SK-N-MC (cell line): ENCODE results near the gene TRANK1.

ENCODE experiments used
- EZH2 ChIP-seq: fragments of 200-600 bp; sonication (generic); IDR thresholded peaks from one replicate; pipeline ENCODE4 v1.6.1; 2017; ENCODE audit warnings: antibody characterized with exemption
- FOXP2 ChIP-seq: optimal IDR thresholded peaks from 2 replicates; pipeline ENCODE3; 2011; ENCODE audit warnings: mild to moderate bottlenecking, moderate library complexity; ENCODE audit not compliant: insufficient read depth; ENCODE audit errors: extremely low read length, control extremely low read depth
- POLR2AphosphoS5 ChIP-seq: IDR thresholded peaks from 2 replicates; pipeline ENCODE4 v1.6.1; 2012; ENCODE audit warnings: mild to moderate bottlenecking, low read depth, low read length, borderline replicate concordance

GRCh38 chr3:36817806-36818533, 126.9 kb downstream of the TRANK1 start:
- TF ChIP-seq EZH2 (no peak), POLR2AphosphoS5 (no peak), FOXP2 (no peak)
